ENCODE data around the gene TMEM30A.

The TMEM30A gene

DNA sequence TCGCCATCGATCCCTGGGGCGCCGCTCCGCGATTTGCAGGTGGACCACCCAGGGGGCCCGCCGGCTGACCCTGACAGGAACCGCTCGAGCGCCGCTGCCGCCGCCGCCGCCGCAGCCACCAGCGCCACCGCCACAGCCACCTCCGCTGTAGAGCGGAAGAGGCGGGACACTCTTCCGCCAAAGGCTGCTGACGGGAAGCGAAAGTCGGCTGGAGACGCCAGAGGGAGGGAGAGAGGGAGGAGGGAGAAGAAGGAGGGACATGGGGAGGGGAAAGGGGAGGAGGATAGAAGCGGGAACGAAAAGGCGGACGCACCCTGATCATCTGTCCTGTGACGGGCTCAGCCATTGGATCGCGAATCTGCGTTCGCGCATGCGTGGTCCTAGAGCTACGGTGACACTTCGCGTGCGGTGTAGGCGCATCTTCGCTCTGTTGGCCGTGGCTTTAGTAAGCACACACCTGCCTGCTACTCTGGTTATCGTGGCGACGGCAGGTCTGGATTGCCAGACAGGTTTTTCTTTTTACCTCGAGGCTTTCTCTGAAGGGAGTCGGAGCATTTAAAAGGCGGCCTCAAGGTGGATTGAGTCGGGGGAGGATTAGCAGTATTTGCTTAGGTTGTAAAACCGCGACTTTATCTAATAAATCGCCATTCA is at the start of gene TMEM30A:
TMEM30A (minus strand) TSS at position 161 of the 651 bp plus-strand sequence; CDS start at position 7, 154 bp downstream.
- DNase-seq (ENCODE audit: low read depth), result peak; percentile 99

DNA sequence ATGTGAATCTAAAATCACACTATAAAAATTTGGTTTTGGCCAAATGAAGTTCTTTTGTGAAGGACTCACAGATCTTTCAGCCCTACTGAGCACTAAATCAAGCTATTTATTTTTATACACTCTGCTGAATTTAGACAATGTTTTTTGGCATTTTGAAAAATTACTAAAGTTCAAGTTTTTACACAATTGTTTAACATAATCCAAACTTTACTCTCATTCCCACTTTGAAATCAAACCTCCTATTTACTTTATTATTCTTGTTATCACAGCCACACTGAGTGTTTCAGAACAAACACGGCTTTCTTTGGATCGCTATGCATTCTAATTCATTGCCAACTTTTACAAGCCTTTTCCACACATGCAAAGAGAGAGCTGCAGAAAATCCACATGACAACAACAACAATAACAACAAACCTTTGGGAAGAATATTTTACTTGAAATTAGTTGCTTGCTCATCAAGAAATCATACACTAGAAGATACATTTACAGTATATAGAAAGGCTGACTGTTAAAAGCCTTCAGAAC is 49.1 kb upstream of the TMEM30A start:
- no peak for DNase-seq (ENCODE audit: low read depth)

DNA sequence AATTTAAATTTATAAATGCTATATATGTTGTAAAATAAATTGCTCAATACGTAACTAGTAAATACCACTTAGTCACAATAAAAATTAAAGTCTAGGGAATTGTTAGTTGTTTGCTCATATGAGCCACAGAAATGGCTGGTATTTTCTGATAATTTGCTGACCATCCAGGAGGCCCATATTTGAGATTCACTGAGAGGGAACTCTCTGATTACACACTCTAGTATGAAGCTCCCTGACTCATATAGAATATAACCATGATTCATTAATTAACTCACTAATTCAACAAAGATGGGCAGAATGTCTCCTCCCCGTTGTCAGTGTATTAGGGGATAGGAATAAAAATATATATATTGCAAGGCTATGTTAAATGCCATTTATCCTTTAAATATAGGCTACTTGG is 46.6 kb upstream of the TMEM30A start:
- peak; percentile 10 for DNase-seq (ENCODE audit: low read depth)

DNA sequence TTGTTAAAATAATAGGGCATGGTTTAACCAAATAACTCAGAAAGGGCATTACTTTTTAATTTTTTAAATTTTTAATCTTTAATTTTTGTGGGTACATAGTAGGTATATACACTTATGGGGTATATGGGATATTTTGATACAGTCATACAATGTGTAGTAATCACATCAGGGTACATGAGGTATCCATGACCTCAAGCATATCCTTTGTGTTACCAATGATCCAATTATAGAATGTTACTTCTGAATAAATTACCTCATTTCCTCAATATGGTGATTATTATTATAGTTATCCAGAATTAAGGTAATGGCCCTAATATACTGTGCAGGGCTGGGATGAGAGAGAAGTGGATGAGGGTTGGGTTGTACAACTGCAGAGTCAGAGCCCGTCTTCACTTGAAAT is 45.1 kb upstream of the TMEM30A start:
- no peak for DNase-seq (ENCODE audit: low read depth)

DNA sequence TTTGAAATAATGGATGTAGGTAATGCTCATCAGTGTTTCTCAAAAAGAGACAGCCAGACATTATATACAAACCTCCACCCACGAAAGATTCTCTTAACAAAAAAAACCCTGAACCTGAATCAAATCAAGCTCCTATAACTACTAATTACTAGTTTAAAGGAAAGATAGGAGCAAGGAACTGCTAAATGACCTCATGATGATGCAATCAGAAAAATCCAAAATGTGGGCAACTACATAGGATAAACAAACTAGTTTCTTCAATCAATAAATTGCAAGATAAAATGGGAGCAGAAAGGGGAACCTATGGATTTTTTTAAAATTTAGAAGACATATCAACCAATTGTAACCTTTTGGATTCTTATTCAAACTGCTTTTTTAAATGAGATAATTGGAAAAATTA is 43.2 kb upstream of the TMEM30A start:
- DNase-seq (ENCODE audit: low read depth), result no peak

DNA sequence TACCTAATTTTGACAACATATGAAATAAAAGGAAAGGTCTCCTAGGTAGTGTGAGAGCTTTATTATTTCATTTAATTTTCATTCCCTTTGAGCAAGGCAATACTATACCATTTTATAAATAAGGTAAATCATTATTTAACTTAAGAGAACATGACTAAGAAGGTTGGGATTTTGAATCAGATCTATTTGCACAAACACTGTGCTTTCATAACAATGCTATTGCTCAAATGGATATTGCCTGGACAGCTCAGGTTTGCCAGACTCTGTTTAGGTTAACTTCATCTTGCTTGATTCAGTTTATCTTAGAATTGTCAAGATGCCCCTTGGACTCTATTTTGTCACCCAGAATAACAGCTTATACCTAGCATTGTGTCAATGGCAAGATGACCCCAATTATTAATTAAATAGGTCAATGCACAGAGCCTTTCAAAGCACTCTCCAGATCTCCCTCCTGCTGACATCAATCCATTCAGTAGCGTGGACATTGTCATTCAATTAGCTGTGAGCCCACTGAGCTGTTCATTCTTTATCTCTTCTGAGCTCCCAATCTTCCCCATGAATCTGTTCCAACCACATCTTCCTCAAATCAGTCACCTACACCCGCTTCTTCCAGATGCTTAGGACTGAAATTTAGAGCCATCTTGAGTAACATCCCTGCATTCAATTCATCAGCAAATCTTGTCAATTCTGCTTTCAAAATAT is 42.1 kb upstream of the TMEM30A start:
- DNase-seq (ENCODE audit: low read depth), result peak; percentile 78

DNA sequence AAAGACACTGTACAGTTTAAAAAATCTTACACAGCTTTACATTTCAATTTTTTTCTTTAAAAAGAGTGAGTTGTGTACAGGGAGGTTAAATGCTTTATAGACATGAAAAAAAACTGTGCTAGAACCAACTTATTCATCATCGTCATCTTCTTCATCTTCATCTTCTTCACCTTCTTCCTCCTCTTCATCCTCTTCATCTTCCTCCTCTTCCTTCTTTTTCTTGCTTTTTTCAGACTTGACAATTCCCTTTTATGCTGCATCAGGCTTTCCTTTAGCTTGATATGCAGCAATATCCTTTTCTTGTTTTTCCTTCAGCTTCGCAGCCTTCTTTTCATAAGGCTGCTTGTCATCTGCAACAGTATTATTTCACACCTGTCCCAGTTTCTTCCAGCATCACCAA is 34.3 kb upstream of the TMEM30A start:
- no peak for DNase-seq (ENCODE audit: low read depth)

DNA sequence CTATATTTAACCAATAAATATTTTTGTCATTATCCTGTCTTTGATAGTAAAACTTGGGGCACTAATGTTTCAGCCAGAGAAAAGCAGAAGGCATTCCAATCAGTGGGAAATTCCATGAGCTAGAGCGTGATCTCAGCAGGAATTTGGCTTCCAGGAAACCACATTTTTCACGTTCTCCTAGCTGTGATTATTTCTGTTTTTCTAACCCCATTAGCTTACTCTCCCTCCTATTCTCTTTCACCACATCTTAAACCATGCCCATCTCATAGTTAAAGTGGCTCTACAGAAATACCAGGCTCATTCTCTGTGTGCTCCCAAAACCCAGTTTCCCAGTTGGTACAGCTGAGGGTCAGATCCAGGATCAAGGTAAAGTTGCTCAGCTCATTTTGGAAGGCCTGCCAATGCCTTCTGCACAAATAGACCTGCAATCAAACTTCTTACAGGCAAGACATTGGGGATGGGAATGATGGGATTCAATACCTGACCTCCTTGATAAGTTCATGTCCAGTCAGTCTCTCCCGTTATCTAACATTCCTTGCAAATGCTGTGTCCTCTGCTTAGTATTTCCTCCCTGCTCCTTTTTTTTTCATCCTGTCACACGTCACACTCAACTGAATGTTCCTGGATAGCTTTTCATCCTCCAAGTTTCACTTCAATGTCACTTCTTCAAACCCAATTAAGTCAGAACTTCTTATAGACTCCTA is 33.1 kb upstream of the TMEM30A start:
- peak; percentile 61 for DNase-seq (ENCODE audit: low read depth)

DNA sequence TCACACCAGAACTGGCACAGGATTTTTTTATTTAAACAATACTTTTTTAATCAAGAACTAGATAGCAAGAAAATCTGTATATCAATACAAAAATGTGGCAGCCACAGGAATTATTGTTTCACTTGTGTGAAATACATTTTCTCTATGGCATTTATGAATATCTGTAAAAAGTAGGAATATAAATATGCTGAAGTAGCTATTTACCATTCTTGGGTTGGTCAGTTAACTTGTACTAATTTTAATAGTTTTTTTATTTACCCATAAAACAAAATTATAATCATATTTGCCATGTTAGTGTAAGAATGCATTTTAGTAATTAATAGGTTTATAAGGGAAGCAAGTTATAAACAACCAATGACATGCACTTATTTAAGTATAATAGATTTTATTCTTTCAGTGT is 31.4 kb upstream of the TMEM30A start:
- no peak for DNase-seq (ENCODE audit: low read depth)

DNA sequence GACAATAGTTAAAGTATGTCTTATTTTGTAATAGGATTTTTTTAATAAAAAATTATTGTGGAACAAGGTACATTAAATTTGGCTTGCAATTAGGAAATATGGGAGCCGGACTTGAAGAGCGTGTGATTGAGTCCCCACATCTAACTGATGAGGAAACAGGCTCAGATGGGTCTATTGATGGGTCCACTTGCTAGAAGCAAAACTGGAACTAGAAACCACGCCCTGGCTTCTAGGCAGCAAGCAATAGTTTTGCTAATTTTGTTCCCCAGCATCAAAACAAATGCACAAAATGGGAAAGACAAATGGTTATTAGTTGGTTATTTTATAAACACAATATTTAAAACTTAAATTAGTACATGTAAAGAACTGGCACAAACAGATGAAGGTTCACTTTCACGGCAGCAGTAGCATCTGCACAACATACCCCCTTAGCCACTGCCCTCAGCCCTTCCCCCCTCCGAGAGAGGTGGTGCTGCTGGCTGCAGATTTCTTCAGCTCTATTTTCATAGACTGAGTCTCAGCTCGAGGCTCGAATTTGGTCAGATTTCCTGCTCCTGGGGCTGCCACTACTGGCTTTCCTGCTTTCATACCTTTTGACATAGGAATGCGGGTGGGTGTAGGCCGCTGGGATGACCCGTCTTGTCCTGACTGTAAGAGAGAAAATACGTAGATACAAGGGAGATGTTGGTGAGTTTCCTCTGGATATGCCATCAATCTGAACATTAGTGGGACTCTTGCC is 23.8 kb upstream of the TMEM30A start:
- no peak for DNase-seq (ENCODE audit: low read depth)

DNA sequence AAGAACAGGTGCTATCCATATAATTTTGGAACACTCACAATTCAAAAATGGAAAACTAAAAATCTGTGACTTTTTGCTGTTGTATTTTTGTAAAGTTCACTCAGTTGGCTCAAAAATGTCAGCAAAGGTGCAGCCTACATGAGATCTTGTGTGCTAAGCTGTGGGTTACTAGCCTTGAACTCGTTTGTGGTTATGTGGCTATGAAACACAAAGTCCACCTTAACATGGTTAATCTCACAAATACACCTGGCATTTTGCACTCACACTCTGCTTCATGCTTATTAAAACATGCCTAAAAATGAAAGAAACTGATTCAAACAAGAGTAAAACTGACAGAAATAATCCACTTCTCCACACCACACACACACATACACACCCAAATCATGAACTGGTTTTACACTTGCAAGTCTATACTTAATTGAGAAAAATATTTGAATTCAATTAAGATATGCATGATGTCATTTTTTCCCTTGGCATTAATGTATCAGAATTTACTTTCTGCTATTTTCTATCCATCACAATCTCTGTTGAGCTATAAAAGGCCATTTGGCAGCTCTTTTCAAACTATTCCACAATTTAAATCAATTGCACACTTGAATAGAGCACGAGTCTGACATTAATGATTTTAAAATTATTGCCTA is 22.9 kb upstream of the TMEM30A start:
- DNase-seq (ENCODE audit: low read depth), result no peak

DNA sequence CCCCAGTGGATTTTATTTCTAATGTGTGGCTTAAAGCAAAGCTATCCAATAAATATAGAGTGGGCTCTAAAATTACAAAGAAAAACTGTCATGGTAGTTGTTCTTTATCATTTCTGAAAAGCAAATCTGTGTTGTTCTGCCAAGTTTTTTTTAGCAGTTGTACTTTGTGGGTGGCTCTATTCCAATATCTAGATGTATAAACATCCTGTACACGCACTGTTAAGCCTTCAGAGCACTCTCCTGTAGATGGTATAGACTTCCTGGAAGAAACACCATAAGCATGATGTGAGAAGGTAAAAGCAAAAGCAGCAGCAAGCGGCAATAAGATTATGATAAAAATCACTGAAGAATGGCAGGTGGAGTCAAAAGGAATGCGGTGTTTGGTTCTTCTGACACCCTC is 21.5 kb upstream of the TMEM30A start:
- peak; percentile 67 for DNase-seq (ENCODE audit: low read depth)

DNA sequence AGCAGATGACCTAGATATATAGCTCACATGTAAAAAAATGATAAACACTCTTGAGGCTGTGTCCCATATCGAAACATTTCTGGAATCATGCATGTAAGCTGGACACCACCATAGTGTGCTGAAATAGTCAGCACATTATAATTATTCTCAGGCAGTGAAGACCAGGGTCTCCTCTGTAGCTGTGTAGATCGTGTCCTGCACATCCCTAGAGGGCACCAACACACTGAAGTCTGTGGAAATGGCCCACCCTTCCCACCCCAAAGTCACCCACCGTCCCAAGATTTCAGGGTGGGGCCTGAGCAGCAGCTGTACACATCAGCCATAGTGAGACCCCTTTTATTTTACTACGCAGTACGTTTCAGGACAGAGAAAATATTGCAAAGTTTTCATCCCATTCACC is 21.0 kb upstream of the TMEM30A start:
- DNase-seq (ENCODE audit: low read depth), result no peak

DNA sequence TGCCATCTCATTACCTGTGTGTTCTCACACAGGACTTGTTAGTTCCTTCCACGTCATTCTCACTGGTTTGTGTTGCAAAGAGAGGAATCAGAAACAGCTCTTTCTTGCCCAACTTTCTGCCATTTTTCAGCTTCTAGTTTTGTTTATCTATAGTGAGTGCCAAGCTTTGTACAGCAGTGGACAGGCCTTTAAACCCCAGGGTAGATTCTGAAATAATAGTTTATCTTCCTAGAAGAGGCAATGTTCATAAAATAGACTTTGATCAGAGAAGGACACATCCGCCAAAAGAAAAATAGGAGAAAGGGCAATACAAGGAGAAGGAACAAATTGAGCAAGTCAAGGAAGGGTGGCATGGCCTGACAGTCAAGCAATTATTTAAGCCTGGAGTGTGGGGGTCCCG is 17.7 kb upstream of the TMEM30A start:
- DNase-seq (ENCODE audit: low read depth), result no peak

DNA sequence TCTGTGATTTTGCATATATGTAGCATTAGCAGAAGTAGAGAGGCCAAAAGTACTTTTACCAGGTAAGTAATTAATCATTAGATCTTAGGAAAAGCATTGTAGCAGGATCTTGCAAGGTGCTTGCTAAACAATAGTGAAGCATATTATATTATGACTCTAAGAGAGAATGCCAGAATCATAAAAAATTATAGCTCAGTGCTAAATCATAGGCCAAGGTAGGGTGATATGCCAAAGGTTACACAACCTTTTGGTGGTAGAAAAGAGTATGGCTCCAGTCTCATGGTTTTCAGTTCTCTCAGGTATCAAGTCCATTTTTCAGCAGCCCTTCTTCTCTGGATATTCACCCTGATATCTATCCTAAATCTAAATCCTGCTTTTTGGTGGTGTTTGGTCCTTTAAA is 16.9 kb upstream of the TMEM30A start:
- no peak for DNase-seq (ENCODE audit: low read depth)

DNA sequence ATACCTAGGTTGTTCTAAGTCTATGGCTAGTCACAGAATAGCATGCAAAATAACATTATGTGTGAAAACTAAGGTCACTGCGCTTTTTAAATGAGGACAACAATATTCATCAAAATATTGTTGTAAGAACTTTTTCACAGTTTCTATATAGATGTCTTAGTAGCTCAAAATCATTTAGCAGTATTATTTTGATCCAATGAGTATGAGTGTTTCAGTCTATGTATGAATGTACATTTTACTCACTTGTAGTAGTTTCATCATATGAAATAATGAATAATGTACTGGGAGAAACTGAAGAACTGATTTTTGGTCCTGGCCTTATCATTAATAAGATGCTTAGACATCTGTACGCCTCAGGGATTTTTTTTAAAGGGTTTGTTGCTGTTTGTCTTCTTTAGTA is 16.5 kb upstream of the TMEM30A start:
- no peak for DNase-seq (ENCODE audit: low read depth)

DNA sequence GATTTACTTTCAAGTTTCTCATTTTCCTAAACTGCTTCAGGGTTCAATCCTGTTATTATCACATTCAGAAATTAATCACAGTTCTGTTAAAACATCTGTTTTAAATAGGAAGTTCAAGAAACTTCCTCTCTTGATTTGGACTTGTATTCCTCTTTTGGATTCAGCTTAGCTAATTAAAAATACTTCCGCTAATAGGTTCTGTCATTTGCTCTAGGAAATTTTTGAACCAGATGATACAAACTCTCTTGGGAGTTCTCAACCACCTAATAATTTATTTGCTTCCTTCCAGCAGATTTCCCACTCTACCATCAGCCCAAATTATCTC is 15.9 kb upstream of the TMEM30A start:
- no peak for DNase-seq (ENCODE audit: low read depth)

DNA sequence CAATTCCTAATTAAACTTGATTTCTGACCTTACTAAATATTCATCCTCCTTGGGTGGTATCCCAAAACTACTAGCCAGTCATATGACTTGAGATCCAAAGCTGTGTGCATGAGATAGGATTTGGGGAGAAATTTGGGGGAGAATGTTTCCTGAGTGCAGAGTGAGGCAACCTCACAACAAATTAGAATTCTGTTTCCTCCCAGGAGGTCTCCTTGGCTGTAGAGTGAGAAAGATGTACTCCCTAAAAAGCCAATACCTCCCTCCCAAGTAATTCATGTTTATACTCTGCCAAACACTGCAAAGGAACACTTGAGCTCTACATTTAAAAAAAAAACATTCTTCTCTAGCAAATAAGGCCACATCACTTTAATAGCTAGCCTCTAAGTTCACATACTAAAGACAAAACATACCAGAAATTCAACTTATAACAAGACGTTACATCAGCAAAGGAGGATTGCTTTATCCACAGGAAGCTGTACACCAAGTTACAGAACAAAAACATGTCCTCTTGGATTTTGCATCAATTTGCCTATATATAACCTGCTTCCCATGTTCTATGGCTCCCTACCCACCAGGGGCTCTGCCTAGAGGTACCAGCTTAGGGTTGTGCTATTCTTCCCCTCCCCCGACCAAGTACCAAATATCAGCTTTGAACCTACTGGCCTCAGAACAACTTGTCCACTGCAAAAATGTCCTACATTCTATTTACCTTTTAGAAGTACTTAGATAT is 15.4 kb upstream of the TMEM30A start:
- no peak for DNase-seq (ENCODE audit: low read depth)

DNA sequence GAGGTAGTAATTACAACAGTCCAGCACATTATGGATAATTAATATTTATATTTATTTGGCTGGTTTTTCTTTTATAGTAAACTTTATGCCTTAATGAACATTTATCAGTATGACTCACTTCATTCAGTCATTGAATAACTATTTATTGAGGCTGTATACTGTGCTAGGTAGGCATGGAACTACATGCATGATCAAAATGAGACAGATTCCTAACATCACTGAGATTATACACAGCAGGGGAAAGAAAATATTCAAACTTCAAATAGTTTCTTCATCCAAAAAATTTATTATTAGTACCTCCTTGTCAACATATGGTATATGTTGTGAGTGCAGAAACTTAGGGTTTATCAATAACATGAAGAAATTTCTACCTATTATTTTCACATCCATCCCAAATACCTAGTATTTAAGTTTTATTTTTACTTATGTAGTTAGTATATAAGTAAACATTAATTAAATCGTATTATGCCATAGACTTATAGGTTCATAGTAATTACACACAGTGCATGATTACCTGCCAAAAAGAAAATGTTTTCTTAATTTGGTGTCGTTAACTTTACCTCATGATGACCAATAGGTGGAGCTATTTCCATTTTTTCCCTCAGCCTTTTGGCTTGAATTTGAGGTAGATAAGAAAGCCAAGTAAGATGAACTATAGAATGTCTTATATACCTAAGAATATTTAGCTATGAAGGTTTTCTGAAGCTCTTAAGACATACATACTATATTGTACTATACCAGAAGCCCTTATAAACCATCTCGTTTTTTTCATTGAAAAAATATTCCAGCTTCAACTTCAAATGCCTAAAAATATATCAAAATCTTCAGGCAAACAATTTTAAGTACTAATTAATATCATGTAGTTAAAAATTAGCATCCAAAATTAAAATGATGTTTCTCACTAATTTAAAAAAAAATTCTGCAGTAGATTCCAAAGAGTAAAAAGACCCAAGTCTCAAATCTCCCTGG is 12.5 kb upstream of the TMEM30A start:
- DNase-seq (ENCODE audit: low read depth), result peak; percentile 62

DNA sequence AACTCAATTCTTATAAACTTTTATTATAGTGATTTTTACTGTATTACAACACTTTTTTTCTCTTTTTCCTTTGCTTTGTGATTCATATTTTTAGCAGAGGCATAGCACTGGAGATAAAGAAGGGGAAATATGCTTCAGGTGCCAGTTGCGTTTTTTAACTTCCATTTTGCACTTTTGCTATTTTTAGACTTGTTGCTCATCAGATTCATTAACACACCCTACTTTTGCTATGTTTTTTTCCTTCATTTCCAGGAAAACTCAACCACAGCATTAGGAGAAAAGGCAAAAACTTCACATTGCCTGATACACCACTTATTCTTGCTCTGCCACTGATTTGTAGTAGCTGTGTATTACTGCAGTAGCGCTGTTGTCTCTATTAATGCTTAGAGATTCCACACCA is 8.0 kb upstream of the TMEM30A start:
- no peak for DNase-seq (ENCODE audit: low read depth)
